RWPE1 (cell line): ENCODE measurements around the gene GAA.

Experiments used
- CTCF ChIA-PET: fragments of 350-600 bp; sonication (Branson Sonifier 250); formaldehyde crosslinking; extraction: SDS; loops from one replicate; lab custom pipeline; 2021; lab: Yijun Ruan, JAX
- POLR2A ChIA-PET: fragments of 400-600 bp; formaldehyde crosslinking; extraction: SDS; loops from one replicate; lab custom pipeline; 2020; ENCODE audit warnings: antibody characterized with exemption; ENCODE audit not compliant: low non-redundant PET; lab: Yijun Ruan, JAX
- DNase-seq: peaks from one replicate; pipeline ENCODE4 v3.0.0; 2012; ENCODE audit warnings: low spot score
- H3K27ac ChIP-seq: fragments of 450-650 bp; 2 replicates; pipeline ENCODE4 v1.5.1; 2017
- CTCF ChIP-seq: fragments of 450-650 bp; conservative IDR thresholded peaks from 2 replicates; pipeline ENCODE4 v1.5.1; 2017; ENCODE audit warnings: low read depth, mild to moderate bottlenecking

Gene GAA

DNA sequence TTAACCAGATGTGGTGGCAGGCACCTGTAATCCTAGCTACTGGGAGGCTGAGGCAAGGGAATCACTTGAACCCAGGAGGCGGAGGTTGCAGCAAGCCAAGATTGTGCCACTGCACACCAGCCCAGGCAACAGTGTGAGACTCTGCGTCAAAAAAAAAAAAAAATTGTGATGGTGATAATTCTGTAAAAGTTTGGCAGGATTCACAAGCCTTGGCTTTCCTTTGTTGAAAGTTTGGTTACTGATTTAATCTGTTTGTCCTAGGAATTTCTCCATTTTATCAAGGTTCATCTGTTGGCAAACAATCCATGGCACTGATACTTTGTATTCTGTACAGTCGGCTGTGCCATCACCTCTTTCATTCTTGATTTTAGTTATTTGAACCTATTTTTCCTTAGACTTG, 29.6 kb downstream of the GAA start:
- no peak overlapping the region for H3K27ac ChIP-seq
- TF ChIP-seq CTCF = no peak
- no peak for DNase-seq
- ChIA-PET POLR2A (no interaction called here), CTCF (no interaction called here)

GRCh38 chr17:80132906-80133625, 31.7 kb downstream of the GAA start:
- CTCF ChIA-PET = interaction anchor here (0.6 to 1.0 kb wide), 3 partner anchors 13 to 1778 kb away, joined by 3 to 4 read pairs (median 3); no protein-coding TSS in a partner anchor
- no peak for TF ChIP-seq CTCF
- POLR2A ChIA-PET = interaction anchor here (0.6 kb wide), 1 partner anchor 35 kb away, joined by 6 read pairs; no protein-coding TSS in a partner anchor
- H3K27ac ChIP-seq = peak overlapping the region; percentile 12; the same call in 1 of the 2 replicates
- no peak for DNase-seq

DNA sequence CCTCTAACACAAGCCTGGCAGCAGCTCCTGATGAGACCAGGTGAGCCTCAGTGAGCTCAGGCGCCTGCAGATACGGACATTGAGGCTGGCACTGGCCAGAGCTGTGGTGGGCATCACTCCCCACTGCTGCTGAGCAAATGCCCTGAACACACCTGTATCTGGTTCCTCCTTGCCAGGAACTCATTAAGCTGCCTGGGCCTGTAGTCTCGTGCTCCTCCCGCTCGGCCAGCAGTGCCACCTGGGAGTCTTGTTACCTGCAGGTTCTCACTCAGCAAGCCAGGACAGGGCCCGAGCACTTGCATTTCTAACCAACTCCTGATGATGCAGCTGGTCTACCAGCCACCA, 32.2 kb downstream of the GAA start:
- DNase-seq = no peak
- ChIA-PET CTCF (interaction anchor here (0.6 to 0.7 kb wide), 2 partner anchors 12 to 1779 kb away, joined by 3 read pairs; no protein-coding TSS in a partner anchor), POLR2A (no interaction called here)
- H3K27ac ChIP-seq = peak overlapping the region; percentile 12; the same call in 1 of the 2 replicates
- no peak for TF ChIP-seq CTCF

DNA sequence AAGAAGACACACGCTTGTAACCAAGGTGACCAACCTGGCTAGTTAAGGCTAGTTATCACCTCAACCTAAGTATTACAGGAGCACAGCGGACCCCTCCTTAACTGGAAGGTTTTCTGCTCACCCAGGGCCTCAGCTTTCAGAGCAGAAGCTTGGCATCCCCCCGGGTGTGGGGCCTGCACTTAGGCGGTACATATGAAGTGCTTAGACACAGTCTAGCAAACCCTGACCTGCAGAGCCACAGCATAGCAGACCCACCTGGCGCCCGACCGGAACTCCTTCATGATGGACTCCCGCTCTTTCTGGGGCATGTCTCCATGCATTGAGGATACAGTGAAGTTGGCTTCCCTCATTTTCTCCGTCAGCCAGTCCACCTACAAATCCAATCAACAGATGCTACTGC, 35.8 kb downstream of the GAA start:
- ChIA-PET POLR2A (no interaction called here), CTCF (interaction anchor here (0.6 kb wide), 1 partner anchor 11 kb away, joined by 3 read pairs; no protein-coding TSS in a partner anchor)
- DNase-seq = no peak
- TF ChIP-seq CTCF = no peak
- H3K27ac ChIP-seq = no peak overlapping the region

- no peak overlapping the region for H3K27ac ChIP-seq
- no peak for DNase-seq
- ChIA-PET CTCF (no interaction called here), POLR2A (no interaction called here)
- no peak for TF ChIP-seq CTCF
These were observed 37.6 kb downstream of the GAA start for GRCh38 chr17:80138856-80139426.

GRCh38 chr17:80141463-80142165, 40.2 kb downstream of the GAA start:
- no peak for TF ChIP-seq CTCF
- CTCF ChIA-PET = no interaction called here

More at GRCh38 chr17:80141463-80142165, 40.2 kb downstream of the GAA start:
- no peak overlapping the region for H3K27ac ChIP-seq
- POLR2A ChIA-PET = no interaction called here
- no peak for DNase-seq
